NCI-H1417 (cell line): ENCODE data around the gene FANCE.
"Not testable (repeated sequence)": the region's sequence is repeated elsewhere in the genome, so short reads cannot be mapped to it uniquely, and the experiment has no call there.

Experiments
- DNase-seq, 3 experiments: peaks; one replicate each; lab custom pipeline; 2025; lab: John Stamatoyannopoulos, UW

The FANCE gene

GRCh38 chr6:35432702-35433101 is 19.4 kb upstream of the FANCE start:
- not testable (repeated sequence) for DNase-seq

- no peak for DNase-seq
These were observed 16.9 kb upstream of the FANCE start for GRCh38 chr6:35435074-35435837.

- DNase-seq, result no peak
These were observed 15.9 kb upstream of the FANCE start for GRCh38 chr6:35436071-35436857.

GRCh38 chr6:35438378-35439065 is 13.6 kb upstream of the FANCE start:
- not testable (repeated sequence) for DNase-seq

- DNase-seq, result no peak
These were observed 12.8 kb upstream of the FANCE start for GRCh38 chr6:35439308-35439707.

- no peak for DNase-seq
These were observed 10.9 kb upstream of the FANCE start for GRCh38 chr6:35441205-35441604.

- DNase-seq, result no peak
These were observed 10.5 kb upstream of the FANCE start for GRCh38 chr6:35441642-35442041.

- DNase-seq, result no peak
These were observed 9.4 kb upstream of the FANCE start for GRCh38 chr6:35442693-35443092.

GRCh38 chr6:35443341-35444030 is 8.7 kb upstream of the FANCE start:
- DNase-seq, result no peak

GRCh38 chr6:35445691-35446090 is 6.4 kb upstream of the FANCE start:
- DNase-seq, result no peak

- DNase-seq, result no peak
These were observed 3.9 kb upstream of the FANCE start for GRCh38 chr6:35448191-35448590.

- peak; percentile 32 to 78 (median 76) for DNase-seq
These were observed 2.8 kb upstream of the FANCE start for GRCh38 chr6:35449287-35449881.

- peak in 1 of 3 experiments; percentile 18 for DNase-seq
These were observed 570 bp upstream of the FANCE start for GRCh38 chr6:35451354-35452182.

GRCh38 chr6:35453236-35453635 is 1.1 kb downstream of the FANCE start:
- no peak for DNase-seq

- peak in 1 of 3 experiments; percentile 40 for DNase-seq
These were observed 2.4 kb downstream of the FANCE start for GRCh38 chr6:35454391-35455110.

- DNase-seq, result no peak
These were observed 5.8 kb downstream of the FANCE start for GRCh38 chr6:35457907-35458306.

- no peak for DNase-seq
These were observed 9.1 kb downstream of the FANCE start for GRCh38 chr6:35461270-35461669.

- no peak for DNase-seq
These were observed 11.2 kb downstream of the FANCE start for GRCh38 chr6:35463292-35463691.

GRCh38 chr6:35465646-35466045 is 13.5 kb downstream of the FANCE start:
- DNase-seq, result no peak
